GM21423 (cell line): ENCODE measurements around the gene METAP1D.
"Not testable (repeated sequence)": the region's sequence is repeated elsewhere in the genome, so short reads cannot be mapped to it uniquely, and the experiment has no call there.

Source experiments
- ATAC-seq: cut with Tn5 transposase; IDR thresholded peaks from one replicate; pipeline ENCODE4 v1.9.1; 2021; ENCODE audit warnings: mild to moderate bottlenecking, moderate library complexity; ENCODE audit not compliant: unreplicated experiment

METAP1D gene

DNA sequence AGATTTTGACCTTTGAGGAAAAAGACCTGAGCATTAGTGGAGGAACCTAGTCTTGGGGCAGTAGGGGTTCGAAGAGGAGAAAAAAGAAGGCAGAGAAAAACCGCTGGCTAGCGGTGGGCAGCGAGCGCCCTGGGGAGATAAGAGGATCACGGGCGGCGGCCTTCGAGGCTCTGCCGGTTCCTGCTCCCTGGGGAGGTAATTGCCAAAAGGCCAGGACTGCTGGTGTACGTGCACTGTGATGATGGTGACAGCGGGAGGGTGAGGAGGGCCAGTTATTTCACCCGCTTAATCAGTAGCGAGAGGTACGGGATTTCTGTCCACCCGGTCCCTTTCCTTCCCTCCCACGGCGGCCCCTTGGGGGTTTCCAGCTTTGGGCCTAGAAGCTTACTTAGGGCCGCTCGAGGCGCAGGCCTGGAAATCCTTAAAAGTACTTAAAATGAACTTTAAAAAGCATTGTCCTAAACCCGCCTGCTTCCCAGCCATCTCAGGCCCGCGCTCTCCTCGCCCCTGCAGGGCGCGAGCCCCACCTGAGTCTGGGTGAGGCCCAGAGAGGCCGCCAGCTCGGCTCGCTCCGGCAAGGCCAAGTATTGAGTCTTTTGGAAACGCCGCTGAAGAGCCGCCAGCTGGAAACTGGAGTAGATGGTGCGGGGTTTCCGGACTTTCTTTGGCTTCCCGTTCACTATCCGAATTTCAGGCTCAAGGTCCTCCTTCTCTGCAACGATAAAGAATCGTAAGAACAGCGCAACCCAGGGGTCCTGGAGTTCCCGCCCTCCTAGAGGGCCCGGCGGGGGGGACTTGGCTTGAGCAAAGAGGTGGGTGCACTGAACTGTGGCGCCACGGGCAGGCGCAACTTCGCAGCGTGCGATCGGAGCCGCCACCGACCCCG, 101.4 kb downstream of the METAP1D start:
- ATAC-seq = no peak

GRCh38 chr2:172101821-172102390, 102.2 kb downstream of the METAP1D start:
- no peak for ATAC-seq

DNA sequence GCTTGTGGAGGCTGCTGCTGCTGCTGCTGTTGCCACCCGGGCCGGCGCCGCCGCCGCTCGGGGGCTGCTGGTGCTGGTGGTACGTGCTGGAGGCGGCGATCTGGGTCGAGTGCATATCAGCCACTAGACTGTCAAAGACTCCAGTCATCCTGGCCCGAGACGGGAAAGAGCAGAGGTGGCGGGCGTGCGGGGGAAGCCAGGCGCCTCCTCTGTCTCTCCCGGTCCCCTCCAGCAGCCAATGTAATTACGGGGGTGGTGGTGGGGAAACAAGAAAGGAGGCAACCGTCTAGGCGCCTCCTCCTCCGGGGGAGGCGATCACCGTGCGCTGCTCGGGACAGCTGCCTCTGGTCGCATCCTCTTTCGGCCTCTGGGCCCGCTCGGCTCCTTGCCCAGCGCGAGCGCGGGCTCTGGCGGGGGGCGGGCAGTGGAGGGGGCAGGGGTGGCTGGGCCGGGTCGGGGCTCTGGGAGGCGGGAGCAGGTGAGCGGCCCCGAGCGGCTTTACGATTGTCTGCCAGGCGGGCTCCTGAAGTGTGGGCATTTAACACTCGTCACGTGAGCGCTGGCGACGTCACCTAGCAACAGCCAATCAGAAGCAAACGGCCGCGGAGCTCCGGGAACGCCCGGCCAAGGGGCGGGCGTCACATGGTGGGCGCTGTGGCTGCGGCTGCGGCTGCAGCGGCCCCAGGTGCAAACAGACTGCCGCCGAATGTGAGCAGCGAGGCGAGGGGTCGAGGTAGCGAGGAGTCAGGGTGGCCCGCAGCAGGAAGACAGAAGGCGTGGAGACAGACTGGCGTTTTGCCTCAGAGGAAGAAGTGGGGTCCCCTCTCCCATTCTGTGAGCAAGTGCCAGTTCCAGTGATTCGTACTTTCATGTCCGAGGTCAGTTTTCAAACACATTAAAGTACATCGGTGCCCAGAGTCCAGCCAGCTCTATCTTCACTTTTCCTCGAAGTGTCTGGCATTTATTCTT, 102.9 kb downstream of the METAP1D start, which contains the start of gene DLX2:
Gene DLX2, minus strand, starts transcription at position 510 of the 969 bp plus-strand sequence. Its CDS starts 362 bp downstream, at position 148.
- ATAC-seq = peak; percentile 67

DNA sequence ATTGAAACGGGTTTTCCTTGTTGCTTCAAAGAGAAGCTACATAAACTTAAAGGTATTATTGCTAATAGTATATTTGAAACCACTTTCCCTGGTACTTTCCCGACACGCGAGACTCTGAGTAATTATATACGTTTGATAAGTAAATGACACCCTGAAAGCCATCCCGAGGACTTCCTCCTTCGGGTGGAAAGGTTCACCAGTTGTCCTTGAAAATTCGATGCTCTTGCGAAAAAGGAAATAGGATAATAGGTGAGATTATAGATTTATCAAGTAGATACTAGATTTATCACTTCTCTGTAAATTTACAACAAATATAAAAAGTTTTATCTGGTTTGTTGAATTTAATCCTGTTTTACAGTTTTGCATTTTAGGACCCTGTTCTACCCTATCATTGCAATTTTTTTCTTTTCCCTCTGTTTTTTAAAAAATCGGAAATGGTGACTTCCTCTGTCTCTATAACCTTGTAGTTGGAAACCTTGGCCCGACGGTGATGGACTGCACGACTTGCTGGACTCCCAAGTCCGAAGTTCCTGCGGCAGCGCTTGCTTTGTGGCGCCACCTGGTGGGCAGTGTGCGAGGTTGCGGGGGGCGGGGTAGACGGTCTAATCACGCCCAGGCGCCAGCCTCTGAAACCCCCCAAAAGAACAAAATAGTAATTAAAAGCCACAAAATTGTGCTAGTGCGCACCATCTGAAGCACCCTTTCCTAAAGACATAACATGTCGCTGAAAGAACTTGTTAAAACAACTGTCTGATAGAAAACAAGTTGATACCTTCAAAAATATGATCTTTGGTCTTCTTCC, 103.9 kb downstream of the METAP1D start:
- ATAC-seq = no peak

GRCh38 chr2:172105471-172106107, 105.8 kb downstream of the METAP1D start:
- ATAC-seq = no peak

DNA sequence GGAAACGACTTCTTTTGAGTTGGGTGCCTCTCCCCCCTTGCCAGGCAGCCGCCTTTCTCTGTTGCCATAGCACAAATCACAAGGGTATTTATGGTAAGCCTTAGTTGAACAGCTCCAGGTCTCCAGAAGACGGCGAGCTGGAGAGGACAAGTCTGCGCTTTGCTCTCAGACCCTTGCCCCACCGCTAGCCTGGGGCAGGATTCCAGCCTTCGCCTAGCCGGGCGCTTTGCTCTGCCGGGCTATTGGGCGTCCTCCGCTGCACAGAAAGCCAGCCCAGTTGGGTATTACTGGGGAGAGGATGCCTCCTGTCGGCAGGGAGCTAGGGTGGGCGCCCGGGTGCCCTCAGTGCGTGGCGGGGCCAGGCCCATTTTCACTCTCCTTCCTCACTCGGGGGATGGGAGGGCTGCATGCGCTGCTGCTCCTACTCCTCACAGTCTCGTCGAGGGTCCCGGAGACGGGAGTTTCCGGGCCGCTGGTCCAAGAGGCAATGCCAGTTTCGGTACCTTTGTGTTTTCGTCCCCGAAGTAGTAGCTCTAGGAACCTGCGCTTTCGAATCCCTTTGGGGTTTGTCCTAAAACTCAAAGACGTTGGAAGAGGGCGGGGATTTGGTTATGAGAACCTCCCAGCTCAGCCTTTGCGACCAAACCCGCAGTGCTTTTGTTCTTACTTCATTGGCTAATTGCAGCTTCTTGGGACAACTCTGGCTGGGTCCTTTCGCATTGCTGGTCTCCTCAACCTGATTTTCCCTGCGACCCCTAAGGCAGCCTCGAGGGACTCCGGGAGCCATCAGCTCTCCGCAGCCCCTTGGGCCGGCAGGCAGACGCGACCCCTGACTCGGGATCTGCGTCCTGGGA, 106.6 kb downstream of the METAP1D start:
- no peak for ATAC-seq

GRCh38 chr2:172107690-172108586, 108.2 kb downstream of the METAP1D start:
- no peak for ATAC-seq

DNA sequence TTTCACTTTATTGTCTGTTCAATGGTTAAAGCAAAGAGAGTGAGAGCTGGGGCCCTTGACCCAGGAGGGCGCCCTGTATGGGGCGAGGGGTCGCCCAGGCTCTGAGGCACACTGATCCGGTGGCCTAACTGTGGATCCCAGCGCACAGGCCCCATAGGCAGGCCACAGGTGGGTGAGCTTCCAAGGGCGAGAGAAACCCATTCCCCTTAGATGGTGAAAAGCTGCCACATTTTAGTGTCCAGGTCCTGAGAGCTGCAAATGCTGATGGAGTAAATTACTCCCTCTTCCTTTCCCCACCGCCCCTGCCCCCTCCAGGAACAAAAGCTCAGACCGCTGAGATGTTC, 108.8 kb downstream of the METAP1D start:
- ATAC-seq = no peak

GRCh38 chr2:172109256-172109987, 109.7 kb downstream of the METAP1D start:
- no peak for ATAC-seq

DNA sequence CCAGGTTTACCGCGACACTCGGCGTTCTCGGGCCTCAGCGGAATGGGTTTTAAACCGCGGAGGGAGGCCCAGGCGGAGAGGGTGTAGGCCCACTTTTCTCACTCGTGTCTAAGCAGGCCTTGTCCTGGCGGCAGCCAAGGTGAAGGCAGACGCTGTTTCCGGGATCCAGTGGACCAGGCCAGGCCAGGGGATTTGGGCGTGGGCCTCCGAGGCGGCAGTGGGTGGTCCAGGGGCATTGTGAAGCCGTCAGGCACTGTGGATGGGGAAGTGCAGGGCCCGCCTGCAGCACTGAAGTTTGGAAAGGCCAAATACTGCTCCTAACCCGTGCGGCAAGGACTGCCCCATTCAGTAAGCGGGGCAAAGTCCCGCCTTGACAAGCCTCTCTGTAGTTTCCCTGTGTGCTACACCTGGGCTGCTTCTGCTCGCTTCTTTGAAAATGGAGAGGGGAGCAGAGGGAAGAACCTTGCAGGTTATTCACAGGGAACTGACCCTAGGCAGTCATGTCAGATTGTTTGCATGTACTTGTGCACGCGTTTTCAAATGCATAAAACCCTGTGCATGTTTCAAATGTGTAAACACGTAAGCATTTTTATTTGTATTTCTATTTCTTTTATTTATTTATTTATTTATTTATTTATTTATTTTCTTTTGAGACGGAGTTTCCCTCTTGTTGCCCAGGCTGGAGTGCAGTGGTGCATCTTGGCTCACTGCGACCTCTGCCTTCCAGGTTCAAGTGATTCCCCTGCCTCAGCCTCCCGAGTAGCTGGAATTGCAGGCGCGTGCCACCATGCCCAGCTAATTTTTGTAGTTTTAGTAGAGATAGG, 110.4 kb downstream of the METAP1D start:
- no peak for ATAC-seq

- no peak for ATAC-seq
Observed at GRCh38 chr2:172113617-172114016, 113.9 kb downstream of the METAP1D start.

DNA sequence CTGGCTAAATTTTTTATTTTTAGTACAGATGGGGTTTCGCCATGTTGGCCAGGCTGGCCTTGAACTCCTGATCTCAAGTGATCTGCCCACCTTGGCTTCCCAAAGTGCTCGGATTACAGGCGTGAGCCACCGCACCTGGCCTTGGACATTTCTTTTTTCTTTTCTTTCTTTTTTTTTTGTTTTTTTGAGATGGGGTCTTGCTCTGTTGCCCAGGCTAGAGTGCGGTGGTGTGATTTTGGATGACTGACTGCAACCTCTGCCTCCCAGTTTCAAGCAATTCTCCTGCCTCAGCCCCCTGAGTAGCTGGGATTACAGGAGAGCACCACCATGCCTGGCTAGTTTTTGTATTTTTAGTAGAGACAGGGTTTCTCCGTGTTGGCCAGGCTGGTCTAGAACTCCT, 114.4 kb downstream of the METAP1D start:
- not testable (repeated sequence) for ATAC-seq

- no peak for ATAC-seq
Observed at GRCh38 chr2:172114579-172114978, 114.8 kb downstream of the METAP1D start.

- no peak for ATAC-seq
Observed at GRCh38 chr2:172116107-172116506, 116.4 kb downstream of the METAP1D start.

DNA sequence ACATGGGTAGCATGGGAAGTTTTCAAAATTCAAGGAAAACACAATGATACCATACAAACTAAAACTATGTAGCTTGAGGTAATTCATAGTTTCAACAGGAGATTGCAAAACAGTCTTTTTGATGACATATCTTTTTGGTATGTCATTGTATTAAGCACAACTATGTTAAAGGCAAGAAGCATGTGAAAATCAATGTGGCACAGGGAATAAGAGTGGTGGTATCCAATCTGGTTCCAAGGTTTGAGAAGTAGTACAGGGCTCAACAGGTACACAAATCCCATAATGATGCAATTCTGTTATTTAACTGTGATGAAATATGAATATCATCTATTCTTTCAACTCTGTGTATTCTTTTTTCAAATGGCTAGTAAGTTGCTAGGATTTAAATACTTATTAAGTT, 119.3 kb downstream of the METAP1D start:
- no peak for ATAC-seq

DNA sequence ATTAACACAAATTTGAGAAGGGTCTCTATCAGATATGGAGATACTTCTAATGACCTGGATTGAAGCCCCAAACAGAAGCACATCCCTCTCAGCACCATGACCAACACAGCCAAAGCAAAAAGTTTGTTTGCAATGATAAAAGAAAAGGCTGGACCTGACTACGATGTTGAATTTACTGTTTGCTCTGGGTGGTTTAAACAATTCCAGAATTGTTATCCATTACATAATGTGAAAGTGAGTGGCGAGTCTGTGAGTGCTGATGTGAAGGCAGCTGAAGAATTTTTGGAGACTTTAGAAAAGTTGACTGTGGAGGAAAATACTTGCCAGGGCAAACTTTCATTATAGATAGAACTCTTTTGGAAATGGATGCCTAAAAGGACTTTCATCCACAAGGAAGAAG, 120.4 kb downstream of the METAP1D start:
- no peak for ATAC-seq
